IPS DF 6.9 (cell line): ENCODE measurements around the gene SULT1A3.
"Not testable (repeated sequence)": the region's sequence is repeated elsewhere in the genome, so short reads cannot be mapped to it uniquely, and the experiment has no call there.

Source experiments
- DNase-seq: peaks from one replicate; pipeline ENCODE4 v3.0.0-alpha.2; 2013; ENCODE audit warnings: low read depth, low spot score
- H3K27ac ChIP-seq: one replicate; pipeline ENCODE4 v1.5.1; 2013; ENCODE audit warnings: low read length, control low read depth
- H3K27me3 ChIP-seq: 2 replicates; pipeline ENCODE4 v1.6.1; 2013; ENCODE audit warnings: mild to moderate bottlenecking, low read length; ENCODE audit not compliant: control insufficient read depth, insufficient read depth
- H3K36me3 ChIP-seq: 2 replicates; pipeline ENCODE4 v1.6.1; 2013; ENCODE audit warnings: low read length; ENCODE audit not compliant: control insufficient read depth, insufficient read depth
- H3K4me1 ChIP-seq: 2 replicates; pipeline ENCODE4 v1.6.1; 2013; ENCODE audit warnings: low read length; ENCODE audit not compliant: control insufficient read depth, insufficient read depth
- H3K4me3 ChIP-seq: 2 replicates; pipeline ENCODE4 v1.5.1; 2013; ENCODE audit warnings: mild to moderate bottlenecking, low read length
- H3K9me3 ChIP-seq: 2 replicates; pipeline ENCODE4 v1.6.1; 2013; ENCODE audit warnings: low read length, inconsistent platforms; ENCODE audit not compliant: control insufficient read depth, insufficient read depth
- WGBS: extraction: QIAGEN DNeasy Blood & Tissue Kit; methylation state at CpG from one replicate; pipeline ENCODE4 v1.1.7; 2013; ENCODE audit warnings: mixed read lengths, missing lambda C conversion rate; ENCODE audit not compliant: insufficient read length, insufficient coverage; 5-methylcytosine and 5-hydroxymethylcytosine counted together

The SULT1A3 gene

DNA sequence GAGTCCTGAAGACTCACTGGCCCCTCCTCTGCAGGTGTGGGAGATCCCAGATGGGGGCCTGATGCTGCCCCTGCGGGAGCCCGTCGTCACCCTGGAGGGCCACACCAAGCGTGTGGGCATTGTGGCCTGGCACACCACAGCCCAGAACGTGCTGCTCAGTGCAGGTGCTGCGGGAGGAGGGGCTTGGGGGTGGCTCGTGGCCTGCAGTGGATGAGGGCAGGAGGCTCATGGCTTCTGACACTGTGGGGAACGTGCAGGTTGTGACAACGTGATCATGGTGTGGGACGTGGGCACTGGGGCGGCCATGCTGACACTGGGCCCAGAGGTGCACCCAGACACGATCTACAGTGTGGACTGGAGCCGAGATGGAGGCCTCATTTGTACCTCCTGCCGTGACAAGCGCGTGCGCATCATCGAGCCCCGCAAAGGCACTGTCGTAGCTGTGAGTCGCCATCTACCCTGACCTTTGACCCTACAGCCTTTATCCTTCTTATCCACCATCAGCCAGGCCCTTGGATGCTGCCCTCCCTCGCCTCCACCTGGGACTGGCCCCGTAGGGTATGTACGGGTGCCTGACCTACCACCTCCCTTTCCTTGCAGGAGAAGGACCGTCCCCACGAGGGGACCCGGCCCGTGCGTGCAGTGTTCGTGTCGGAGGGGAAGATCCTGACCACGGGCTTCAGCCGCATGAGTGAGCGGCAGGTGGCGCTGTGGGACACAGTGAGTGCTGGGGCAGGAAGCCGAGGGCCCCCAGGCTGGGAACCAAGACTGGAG, 12.1 kb upstream of the SULT1A3 start:
- Histone ChIP-seq H3K27ac (no peak overlapping the region), H3K9me3 (no peaks in the 10 kb centered on the region), H3K4me3 (no peak overlapping the region), H3K4me1 (no peaks in the 10 kb centered on the region), H3K27me3 (no peaks in the 10 kb centered on the region), H3K36me3 (no peaks in the 10 kb centered on the region)
- no CpG with 5 or more reads among the region's 36 CpGs for WGBS
- peak; percentile 47 for DNase-seq

DNA sequence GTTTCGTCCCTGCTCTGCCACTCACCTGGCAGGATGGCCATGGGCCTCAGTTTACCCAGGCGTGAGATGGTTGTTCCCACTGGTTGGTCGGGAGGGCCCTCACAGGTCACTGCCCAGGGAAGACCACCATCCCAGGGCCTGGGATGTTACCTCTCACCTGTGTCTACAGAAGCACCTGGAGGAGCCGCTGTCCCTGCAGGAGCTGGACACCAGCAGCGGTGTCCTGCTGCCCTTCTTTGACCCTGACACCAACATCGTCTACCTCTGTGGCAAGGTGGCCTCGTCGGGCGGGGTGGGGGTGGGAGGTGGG, 11.5 kb upstream of the SULT1A3 start:
- H3K27me3 ChIP-seq = no peaks in the 10 kb centered on the region
- H3K4me1 ChIP-seq = no peaks in the 10 kb centered on the region
- H3K27ac ChIP-seq = no peak overlapping the region
- DNase-seq = no peak
- no CpG with 5 or more reads among the region's 9 CpGs for WGBS
- no peaks in the 10 kb centered on the region for H3K9me3 ChIP-seq
- H3K4me3 ChIP-seq = no peak overlapping the region
- H3K36me3 ChIP-seq = no peaks in the 10 kb centered on the region

DNA sequence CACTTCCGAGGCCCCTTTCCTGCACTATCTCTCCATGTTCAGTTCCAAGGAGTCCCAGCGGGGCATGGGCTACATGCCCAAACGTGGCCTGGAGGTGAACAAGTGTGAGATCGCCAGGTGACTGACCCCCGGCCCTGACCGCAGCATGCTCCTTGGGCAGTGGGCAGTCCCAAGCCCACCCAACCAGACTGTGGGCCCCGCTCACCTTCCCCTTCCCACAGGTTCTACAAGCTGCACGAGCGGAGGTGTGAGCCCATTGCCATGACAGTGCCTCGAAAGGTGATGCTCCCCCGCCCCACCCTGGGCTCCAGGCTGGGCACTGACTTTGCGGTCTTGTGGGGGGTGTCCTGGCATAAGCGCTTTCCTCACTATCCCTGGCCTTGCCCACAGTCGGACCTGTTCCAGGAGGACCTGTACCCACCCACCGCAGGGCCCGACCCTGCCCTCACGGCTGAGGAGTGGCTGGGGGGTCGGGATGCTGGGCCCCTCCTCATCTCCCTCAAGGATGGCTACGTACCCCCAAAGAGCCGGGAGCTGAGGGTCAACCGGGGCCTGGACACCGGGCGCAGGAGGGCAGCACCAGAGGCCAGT, 11.0 kb upstream of the SULT1A3 start:
- H3K36me3 ChIP-seq = no peaks in the 10 kb centered on the region
- WGBS = no CpG with 5 or more reads among the region's 23 CpGs
- no peaks in the 10 kb centered on the region for H3K4me1 ChIP-seq
- no peaks in the 10 kb centered on the region for H3K9me3 ChIP-seq
- DNase-seq = no peak
- H3K4me3 ChIP-seq = no peak overlapping the region
- no peak overlapping the region for H3K27ac ChIP-seq
- no peaks in the 10 kb centered on the region for H3K27me3 ChIP-seq

DNA sequence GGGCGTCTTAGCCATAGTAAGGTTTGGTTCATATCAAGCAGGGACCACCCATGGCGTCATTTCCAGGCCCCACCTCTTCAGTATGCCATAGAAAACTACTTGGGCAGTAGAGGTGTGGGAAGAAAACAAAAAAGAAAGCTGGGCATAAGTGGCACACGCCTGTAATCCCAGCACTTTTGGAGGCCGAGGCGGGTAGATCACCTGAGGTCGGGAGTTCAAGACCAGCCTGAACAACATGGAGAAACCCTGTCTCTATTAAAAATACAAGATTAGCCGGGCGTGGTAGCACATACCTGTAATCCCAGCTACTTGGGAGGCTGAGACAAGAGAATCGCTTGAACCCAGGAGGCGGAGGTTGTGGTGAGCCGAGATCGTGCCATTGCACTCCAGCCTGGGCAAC, 7.9 kb upstream of the SULT1A3 start:
- H3K4me3 ChIP-seq = not testable (repeated sequence)

DNA sequence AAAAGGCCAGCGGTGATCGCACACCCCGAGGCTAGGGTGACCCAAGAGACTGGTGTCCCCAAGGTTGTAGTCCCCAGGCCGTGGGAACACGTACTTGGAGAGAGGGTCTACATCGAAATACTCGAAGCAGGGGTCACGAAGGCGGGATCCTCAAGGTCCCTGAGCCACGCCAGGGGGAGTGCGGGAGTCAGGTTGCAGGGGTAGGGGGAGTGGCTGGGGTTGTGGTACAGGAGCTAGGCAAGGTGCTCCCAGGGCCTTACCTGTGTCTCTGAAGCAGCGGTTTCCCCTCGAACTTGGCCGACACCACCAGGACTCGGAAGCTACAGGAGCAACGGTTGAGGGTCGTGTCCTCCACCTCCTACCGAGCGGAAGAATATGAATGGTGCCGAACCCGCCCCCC, 6.0 kb upstream of the SULT1A3 start:
- WGBS = no CpG with 5 or more reads among the region's 21 CpGs
- not testable (repeated sequence) for H3K9me3 ChIP-seq, H3K27ac ChIP-seq, DNase-seq, H3K4me1 ChIP-seq, H3K27me3 ChIP-seq, H3K4me3 ChIP-seq, H3K36me3 ChIP-seq

More for the DNA sequence above, 7.9 kb upstream of the SULT1A3 start:
- not testable (repeated sequence) for H3K27ac ChIP-seq, H3K4me1 ChIP-seq, DNase-seq, H3K36me3 ChIP-seq, H3K27me3 ChIP-seq, H3K9me3 ChIP-seq
- no CpG with 5 or more reads among the region's 12 CpGs for WGBS

DNA sequence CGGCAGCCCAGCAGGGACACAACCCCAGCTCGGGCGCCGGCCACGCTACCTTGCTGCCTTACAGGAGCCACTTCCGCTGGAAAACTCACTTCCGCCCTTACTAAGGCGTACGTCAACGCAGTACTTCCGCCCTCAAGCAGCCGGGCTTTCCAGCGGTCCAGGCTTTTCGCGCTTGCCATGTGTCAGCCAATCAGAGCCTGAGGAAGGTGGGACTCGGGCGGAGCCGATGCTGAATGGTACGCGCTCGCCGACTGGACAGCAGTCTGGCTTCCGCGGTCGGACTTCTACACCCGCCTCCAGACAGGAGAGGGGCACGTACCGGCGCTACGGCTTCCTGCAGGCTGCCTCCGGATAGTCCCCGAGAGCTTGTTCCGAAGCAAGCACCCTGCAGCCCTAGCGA, 5.4 kb upstream of the SULT1A3 start, which contains the start of the genes BOLA2B and SLX1A:
TSS of gene BOLA2B (minus strand) at position 52 of the 400 bp plus-strand sequence. CDS start 71 bp downstream, outside the sequence.
TSS of gene SLX1A (plus strand) at position 261 of the 400 bp plus-strand sequence. CDS start 210 bp downstream, outside the sequence.
- not testable (repeated sequence) for H3K36me3 ChIP-seq, DNase-seq

DNA sequence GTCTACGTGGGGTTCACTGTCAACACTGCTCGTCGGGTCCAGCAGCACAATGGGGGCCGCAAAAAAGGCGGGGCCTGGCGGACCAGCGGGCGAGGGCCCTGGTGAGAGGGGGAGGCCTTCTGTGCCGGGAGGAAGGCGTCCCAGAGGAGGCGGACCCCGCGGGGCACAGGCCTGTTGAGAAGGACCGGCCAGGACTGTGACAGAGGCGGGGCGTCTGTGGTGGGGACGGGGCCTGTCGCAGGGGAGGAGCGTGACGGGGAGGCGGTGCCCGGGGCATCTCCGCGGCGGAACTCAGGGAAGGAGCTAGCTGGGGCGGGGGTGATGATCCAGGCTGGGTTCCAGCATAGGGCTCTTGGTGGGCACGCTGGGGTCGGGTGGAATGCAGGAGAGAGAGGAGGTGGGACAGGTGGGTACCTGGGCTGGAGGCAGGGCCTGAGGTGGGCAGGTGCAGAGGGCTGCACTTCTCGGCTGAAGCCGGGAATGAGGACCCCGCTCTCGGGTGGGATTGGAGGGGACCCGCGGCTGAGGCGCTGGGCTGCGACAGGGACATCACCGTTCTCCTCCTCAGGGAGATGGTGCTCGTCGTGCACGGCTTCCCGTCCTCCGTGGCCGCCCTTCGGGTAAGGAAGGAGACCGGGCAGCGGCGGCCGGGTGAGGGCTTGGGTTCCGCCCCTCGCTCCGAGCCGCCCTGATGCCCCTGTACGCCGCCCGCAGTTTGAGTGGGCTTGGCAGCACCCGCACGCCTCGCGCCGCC, 4.7 kb upstream of the SULT1A3 start:
- H3K27ac ChIP-seq, H3K36me3 ChIP-seq, H3K4me1 ChIP-seq, H3K27me3 ChIP-seq, H3K9me3 ChIP-seq, DNase-seq: not testable (repeated sequence)
- H3K4me3 ChIP-seq = peak overlapping the region; percentile 12; the same call in 1 of the 2 replicates
- WGBS = no CpG with 5 or more reads among the region's 60 CpGs

More for the DNA sequence above, 5.4 kb upstream of the SULT1A3 start, which contains the start of the genes BOLA2B and SLX1A:
- peak within 1 kb of the TSS; percentile 12; the same call in 1 of the 2 replicates for H3K4me3 ChIP-seq
- H3K4me1 ChIP-seq, H3K27me3 ChIP-seq, H3K27ac ChIP-seq, H3K9me3 ChIP-seq: not testable (repeated sequence)
- no CpG with 5 or more reads among the region's 34 CpGs for WGBS

DNA sequence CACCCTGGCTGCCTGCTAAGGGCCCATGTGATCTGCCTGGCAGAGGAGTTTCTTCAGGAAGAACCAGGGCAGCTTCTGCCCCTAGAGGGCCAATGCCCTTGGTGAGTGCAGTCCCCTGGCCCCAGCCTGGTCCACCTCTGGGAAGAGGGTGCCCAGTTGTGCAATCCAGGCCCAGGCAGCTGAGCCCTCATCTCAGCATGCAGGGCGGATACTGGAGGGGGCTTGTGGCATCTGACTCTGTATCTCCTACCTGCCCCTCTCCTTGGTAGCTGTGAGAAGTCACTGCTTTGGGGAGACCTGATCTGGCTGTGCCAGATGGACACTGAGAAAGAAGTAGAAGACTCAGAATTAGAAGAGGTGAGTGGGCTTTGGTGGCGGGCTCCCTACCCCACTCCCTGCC, 2.1 kb upstream of the SULT1A3 start:
- not testable (repeated sequence) for H3K9me3 ChIP-seq, DNase-seq, H3K4me3 ChIP-seq, H3K27me3 ChIP-seq, H3K27ac ChIP-seq, H3K36me3 ChIP-seq, H3K4me1 ChIP-seq
- no CpG with 5 or more reads among the region's 2 CpGs for WGBS

DNA sequence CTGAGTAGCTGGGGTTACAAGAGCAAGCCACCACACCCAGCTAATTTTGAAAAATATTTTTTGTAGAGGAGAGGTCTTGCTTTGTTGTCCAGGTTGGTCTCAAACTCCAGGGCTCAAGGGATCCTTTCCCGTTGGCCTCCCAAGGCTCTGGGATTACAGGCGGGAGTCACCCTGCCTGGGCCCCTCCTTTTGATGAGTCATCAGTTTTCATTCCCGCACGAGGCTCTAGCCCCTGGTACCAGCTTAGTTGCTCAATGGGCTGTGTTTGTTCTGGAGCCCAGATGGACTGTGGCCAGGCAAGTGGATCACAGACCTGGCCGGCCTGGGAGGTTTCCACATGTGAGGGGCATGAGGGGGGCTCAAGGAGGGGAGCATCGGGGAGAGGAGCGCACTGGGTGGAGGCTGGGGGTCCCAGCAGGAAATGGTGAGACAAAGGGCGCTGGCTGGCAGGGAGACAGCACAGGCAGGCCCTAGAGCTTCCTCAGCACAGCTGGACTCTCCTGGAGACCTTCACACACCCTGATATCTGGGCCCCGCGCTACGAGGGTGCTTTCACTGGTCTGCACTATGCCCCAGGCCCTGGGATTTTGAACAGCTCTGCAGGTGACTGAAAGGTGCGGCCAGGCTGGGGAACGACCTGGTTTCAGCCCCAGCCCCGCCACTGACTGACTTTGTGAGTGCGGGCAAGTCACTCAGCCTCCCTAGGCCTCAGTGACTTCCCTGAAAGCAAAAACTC, 721 bp downstream of the SULT1A3 start:
- not testable (repeated sequence) for H3K27ac ChIP-seq, H3K9me3 ChIP-seq, H3K4me1 ChIP-seq, H3K4me3 ChIP-seq, H3K36me3 ChIP-seq, H3K27me3 ChIP-seq, DNase-seq
- WGBS = no CpG with 5 or more reads among the region's 15 CpGs
